Left ventricle myocardium inferior (tissue), 1 donor: Measurements from ENCODE around the gene SEMA4D. TPM values are rescaled to one million over a fixed set of nuclear protein-coding genes. Genes with fewer than 3 reads are reported as not detected.

Source experiments
- DNase-seq: peaks from one replicate; pipeline ENCODE4 v3.0.0-alpha.2; 2020
- H3K27ac ChIP-seq: fragments of 200-600 bp; replicated peaks from 2 replicates; pipeline ENCODE4 v1.8.0; 2021
- H3K27me3 ChIP-seq: fragments of 200-600 bp; 2 replicates; pipeline ENCODE4 v1.8.0; 2021; ENCODE audit warnings: low read depth
- H3K36me3 ChIP-seq: fragments of 200-600 bp; 2 replicates; pipeline ENCODE4 v1.8.0; 2021
- H3K4me1 ChIP-seq: fragments of 200-600 bp; 2 replicates; pipeline ENCODE4 v1.8.0; 2021
- H3K4me3 ChIP-seq: fragments of 200-600 bp; 2 replicates; pipeline ENCODE4 v1.8.0; 2021; ENCODE audit warnings: mild to moderate bottlenecking, moderate library complexity
- H3K9me3 ChIP-seq: fragments of 200-600 bp; replicated peaks from 2 replicates; pipeline ENCODE4 v1.8.0; 2021
- intact Hi-C: fragments of 100-400 bp; cut with micrococcal nuclease; formaldehyde crosslinking; loops from one replicate; pipeline ENCODE4 v1.11.0; 2022
- total RNA-seq: library from RNA; stranded (reverse); fragmentation: NEBNext Ultra II Directional; extraction: Animal tissue kit (Norgen Biotek cat#: 25700); gene quantifications from one replicate; pipeline ENCODE4 v1.2.1, GENCODE V29; 2021
- TF ChIP-seq, protein P1 (sequence below): fragments of 200-600 bp; IDR thresholded peaks from 2 replicates; pipeline ENCODE4 v1.8.0; 2021; ENCODE audit warnings: antibody characterized with exemption, mild to moderate bottlenecking, borderline replicate concordance
- donor health status: DM: no; HTN: yes; CAD: no; lungs with severe emphysema.

SEMA4D gene
- total RNA-seq, 1 donor from 2014 or later: 17.1 TPM

DNA sequence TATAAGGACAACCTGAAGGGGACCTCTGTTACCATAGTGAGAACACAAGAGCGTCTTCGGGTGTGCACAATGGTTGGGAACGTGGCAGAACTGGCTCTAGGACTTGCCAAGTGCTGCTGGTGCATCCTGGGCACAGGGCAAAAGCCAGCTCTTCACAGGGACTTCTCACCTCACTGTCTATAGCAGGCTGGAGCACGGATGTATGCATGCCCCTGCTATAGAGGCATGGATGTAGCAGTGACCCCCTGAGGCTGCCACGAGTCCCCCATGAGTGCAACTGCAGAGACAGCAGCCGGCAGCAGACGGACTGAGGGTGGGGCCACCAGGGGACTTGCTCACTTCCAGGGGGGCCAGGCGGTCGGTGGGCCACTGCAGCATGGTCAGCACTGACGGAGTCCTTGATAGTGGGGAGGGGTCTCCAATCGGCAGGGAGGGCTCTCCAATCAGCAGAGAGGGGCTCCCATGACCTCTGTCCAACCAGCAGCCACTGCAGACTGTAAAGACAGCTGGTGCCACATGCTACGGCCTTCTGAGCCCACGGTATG lies 64.9 kb downstream of the SEMA4D start:
- TF ChIP-seq, protein P1, sequence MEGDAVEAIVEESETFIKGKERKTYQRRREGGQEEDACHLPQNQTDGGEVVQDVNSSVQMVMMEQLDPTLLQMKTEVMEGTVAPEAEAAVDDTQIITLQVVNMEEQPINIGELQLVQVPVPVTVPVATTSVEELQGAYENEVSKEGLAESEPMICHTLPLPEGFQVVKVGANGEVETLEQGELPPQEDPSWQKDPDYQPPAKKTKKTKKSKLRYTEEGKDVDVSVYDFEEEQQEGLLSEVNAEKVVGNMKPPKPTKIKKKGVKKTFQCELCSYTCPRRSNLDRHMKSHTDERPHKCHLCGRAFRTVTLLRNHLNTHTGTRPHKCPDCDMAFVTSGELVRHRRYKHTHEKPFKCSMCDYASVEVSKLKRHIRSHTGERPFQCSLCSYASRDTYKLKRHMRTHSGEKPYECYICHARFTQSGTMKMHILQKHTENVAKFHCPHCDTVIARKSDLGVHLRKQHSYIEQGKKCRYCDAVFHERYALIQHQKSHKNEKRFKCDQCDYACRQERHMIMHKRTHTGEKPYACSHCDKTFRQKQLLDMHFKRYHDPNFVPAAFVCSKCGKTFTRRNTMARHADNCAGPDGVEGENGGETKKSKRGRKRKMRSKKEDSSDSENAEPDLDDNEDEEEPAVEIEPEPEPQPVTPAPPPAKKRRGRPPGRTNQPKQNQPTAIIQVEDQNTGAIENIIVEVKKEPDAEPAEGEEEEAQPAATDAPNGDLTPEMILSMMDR: no peak
- no peak for DNase-seq
- Histone ChIP-seq H3K4me3 (no peak overlapping the region), H3K4me1 (peaks cover 22% of the 10 kb centered on the region), H3K36me3 (no peaks in the 10 kb centered on the region), H3K9me3 (no peaks in the 10 kb centered on the region), H3K27ac (no peak overlapping the region), H3K27me3 (no peaks in the 10 kb centered on the region)
- intact Hi-C loops: no loop called here

DNA sequence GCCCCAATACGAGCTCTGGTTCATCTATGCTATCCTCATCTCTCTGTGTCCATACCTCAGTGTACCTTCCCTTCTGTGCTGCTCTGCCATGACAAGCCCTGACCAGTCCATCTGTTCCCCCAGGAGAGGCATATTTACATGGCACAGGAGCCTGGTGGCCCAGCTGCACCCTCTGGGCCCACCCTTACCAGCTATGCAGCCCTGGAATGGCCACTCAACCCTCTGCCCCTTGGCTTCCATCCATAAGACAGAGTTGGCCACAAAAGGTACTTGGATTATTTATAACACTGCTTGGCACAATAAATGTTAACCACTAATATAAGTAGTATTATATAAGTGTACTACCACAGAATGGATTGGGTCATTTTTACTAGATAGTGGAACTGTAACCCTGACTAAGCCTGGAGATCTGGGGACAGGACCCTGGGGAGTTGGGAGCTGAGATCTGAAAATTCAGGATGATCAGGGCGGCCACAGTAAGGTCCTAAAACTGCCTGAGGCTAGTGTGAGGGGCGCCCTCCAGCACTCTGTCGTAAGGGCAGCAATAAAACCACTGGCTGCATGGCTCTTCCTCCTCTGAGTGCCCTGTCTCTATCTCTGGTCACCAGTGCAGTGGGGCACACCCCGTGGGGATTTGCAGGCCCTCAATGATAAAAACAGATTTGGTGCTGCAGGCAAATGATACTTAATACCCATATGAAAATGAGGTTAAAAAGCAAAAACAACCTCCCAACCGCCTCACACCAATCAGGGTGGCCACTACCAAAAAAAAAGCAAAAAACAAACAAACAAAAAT lies 65.8 kb downstream of the SEMA4D start:
- Histone ChIP-seq H3K27ac (peak overlapping the region; percentile 42), H3K4me1 (peaks cover 22% of the 10 kb centered on the region), H3K4me3 (no peak overlapping the region), H3K9me3 (no peaks in the 10 kb centered on the region), H3K36me3 (no peaks in the 10 kb centered on the region), H3K27me3 (no peaks in the 10 kb centered on the region)
- intact Hi-C loops: no loop called here
- TF ChIP-seq, protein P1: no peak
- DNase-seq: no peak

DNA sequence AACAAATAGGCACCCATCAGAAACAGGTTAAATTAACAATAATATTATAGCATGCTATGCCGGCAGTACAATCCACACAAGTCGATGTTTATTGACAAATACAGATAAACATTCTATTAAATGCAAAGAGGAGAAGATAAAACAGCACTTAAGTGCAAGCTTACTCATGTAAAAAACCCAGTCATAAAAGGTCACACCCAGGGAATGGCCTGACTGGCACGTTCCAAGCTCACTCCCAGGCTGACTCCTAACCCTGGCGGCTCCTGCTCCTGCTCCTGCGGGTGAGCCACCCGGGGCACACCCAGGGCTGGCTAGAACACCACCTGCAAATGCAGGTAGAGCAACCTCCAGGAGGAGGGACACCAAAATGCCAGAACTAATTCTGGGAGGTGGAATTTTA lies 66.9 kb downstream of the SEMA4D start:
- H3K36me3 ChIP-seq: no peaks in the 10 kb centered on the region
- H3K9me3 ChIP-seq: no peaks in the 10 kb centered on the region
- intact Hi-C loops: no loop called here
- no peak for DNase-seq
- no peaks in the 10 kb centered on the region for H3K27me3 ChIP-seq
- H3K27ac ChIP-seq: no peak overlapping the region
- TF ChIP-seq, protein P1: no peak
- peaks cover 22% of the 10 kb centered on the region for H3K4me1 ChIP-seq
- H3K4me3 ChIP-seq: no peak overlapping the region

GRCh38 chr9:89428901-89429890 lies 68.7 kb downstream of the SEMA4D start:
- Histone ChIP-seq H3K36me3 (no peaks in the 10 kb centered on the region), H3K27me3 (no peaks in the 10 kb centered on the region), H3K27ac (no peak overlapping the region), H3K9me3 (no peaks in the 10 kb centered on the region), H3K4me3 (no peak overlapping the region), H3K4me1 (peaks cover 22% of the 10 kb centered on the region)
- DNase-seq: no peak
- TF ChIP-seq, protein P1: no peak
- intact Hi-C loops: no loop called here

- H3K27ac ChIP-seq: no peak overlapping the region
- intact Hi-C loops: no loop called here
- no peaks in the 10 kb centered on the region for H3K36me3 ChIP-seq
- H3K27me3 ChIP-seq: no peaks in the 10 kb centered on the region
- TF ChIP-seq, protein P1: no peak
- no peak for DNase-seq
- no peak overlapping the region for H3K4me3 ChIP-seq
- H3K9me3 ChIP-seq: no peaks in the 10 kb centered on the region
- peaks cover 22% of the 10 kb centered on the region for H3K4me1 ChIP-seq
Observed at GRCh38 chr9:89428222-89428761, 69.6 kb downstream of the SEMA4D start.
